Skeletal muscle tissue (tissue), 5 donors: ENCODE results near the gene TMEM181. TPM values are rescaled to one million over a fixed set of nuclear protein-coding genes. Genes with fewer than 3 reads are reported as not detected.
"Not testable (repeated sequence)": the region's sequence is repeated elsewhere in the genome, so short reads cannot be mapped to it uniquely, and the experiment has no call there.

Experiments used
- H3K27ac ChIP-seq: one replicate; pipeline ENCODE4 v1.7.0; 2013; ENCODE audit warnings: mild to moderate bottlenecking, low read depth, low read length, inconsistent platforms
- H3K27me3 ChIP-seq, 3 donors: one replicate each; pipeline ENCODE4 v1.7.0; 2013; ENCODE audit warnings: low read length in 3 of 3; ENCODE audit not compliant: control insufficient read depth in 3 of 3, insufficient read depth in 3 of 3
- H3K36me3 ChIP-seq, 3 donors: one replicate each; pipeline ENCODE4 v1.7.0; 2013; ENCODE audit warnings: low read length in 3 of 3; ENCODE audit not compliant: control insufficient read depth in 3 of 3, insufficient read depth in 3 of 3
- H3K4me1 ChIP-seq, 3 donors: one replicate each; pipeline ENCODE4 v1.7.0; 2013; ENCODE audit warnings: low read length in 3 of 3, mild to moderate bottlenecking in 3 of 3; ENCODE audit not compliant: control insufficient read depth in 3 of 3, insufficient read depth in 3 of 3
- H3K4me3 ChIP-seq, 3 donors: one replicate each; pipeline ENCODE4 v1.7.0; 2013; ENCODE audit warnings: low read length in 3 of 3
- H3K9ac ChIP-seq, 3 donors: one replicate each; pipeline ENCODE4 v1.7.0; 2013; ENCODE audit warnings: low read length in 3 of 3, mild to moderate bottlenecking in 3 of 3, moderate library complexity in 2 of 3, low read depth in 1 of 3
- H3K9me3 ChIP-seq, 3 donors: one replicate each; pipeline ENCODE4 v1.7.0; 2013; ENCODE audit warnings: low read length in 3 of 3; ENCODE audit not compliant: control insufficient read depth in 3 of 3
- small RNA-seq: library from RNA; depleted of rRNA; stranded (forward); fragments of <200 nt; gene quantifications from one replicate; pipeline ENCODE3, GENCODE V24; 2014
- total RNA-seq: library from RNA; depleted of rRNA; stranded (reverse); fragments of >200 nt; gene quantifications from one replicate; pipeline ENCODE4 v1.2.3, GENCODE V29; 2014
- donor health status: Osteomylitis.

The TMEM181 gene
- total RNA-seq, 1 donor from 2014 or later = 17.2 TPM

GRCh38 chr6:158677094-158677493 is 117.2 kb downstream of the TMEM181 start:
- not testable (repeated sequence) for H3K27ac ChIP-seq, H3K36me3 ChIP-seq, H3K9me3 ChIP-seq, H3K9ac ChIP-seq, H3K4me3 ChIP-seq, H3K4me1 ChIP-seq, H3K27me3 ChIP-seq

GRCh38 chr6:158677906-158678578 is 118.2 kb downstream of the TMEM181 start:
- Histone ChIP-seq H3K4me3 (no peak overlapping the region), H3K36me3 (peaks cover 0 to 2% (median 0%) of the 10 kb centered on the region in 3 donors), H3K9me3 (no peaks in the 10 kb centered on the region), H3K9ac (no peak overlapping the region), H3K27ac (no peak overlapping the region), H3K4me1 (no peaks in the 10 kb centered on the region), H3K27me3 (no peaks in the 10 kb centered on the region)

- no peak overlapping the region for H3K27ac ChIP-seq
- H3K4me3 ChIP-seq = no peak overlapping the region
- no peak overlapping the region for H3K9ac ChIP-seq
- H3K4me1 ChIP-seq = peaks cover 3% of the 10 kb centered on the region in 3 donors
- H3K9me3 ChIP-seq = no peaks in the 10 kb centered on the region
- H3K36me3 ChIP-seq = peaks cover 0 to 3% (median 0%) of the 10 kb centered on the region in 3 donors
- H3K27me3 ChIP-seq = no peaks in the 10 kb centered on the region
These were observed 120.1 kb downstream of the TMEM181 start for GRCh38 chr6:158680015-158680414.

- H3K9ac ChIP-seq = no peak overlapping the region
- H3K9me3 ChIP-seq = no peaks in the 10 kb centered on the region
- H3K27ac ChIP-seq = no peak overlapping the region
- H3K4me3 ChIP-seq = no peak overlapping the region
- H3K36me3 ChIP-seq = peaks cover 0 to 3% (median 0%) of the 10 kb centered on the region in 3 donors
- H3K4me1 ChIP-seq = peaks cover 3 to 4% (median 3%) of the 10 kb centered on the region in 3 donors
- no peaks in the 10 kb centered on the region for H3K27me3 ChIP-seq
These were observed 120.6 kb downstream of the TMEM181 start for GRCh38 chr6:158680481-158680880.

GRCh38 chr6:158684311-158684710 is 124.4 kb downstream of the TMEM181 start:
- Histone ChIP-seq H3K27me3 (no peaks in the 10 kb centered on the region), H3K9me3 (no peaks in the 10 kb centered on the region), H3K4me3 (no peak overlapping the region), H3K4me1 (peaks cover 3 to 4% (median 3%) of the 10 kb centered on the region in 3 donors), H3K36me3 (peaks cover 0 to 5% (median 0%) of the 10 kb centered on the region in 3 donors), H3K9ac (no peak overlapping the region), H3K27ac (no peak overlapping the region)

- peaks cover 3 to 4% (median 3%) of the 10 kb centered on the region in 3 donors for H3K4me1 ChIP-seq
- no peak overlapping the region for H3K4me3 ChIP-seq
- H3K9me3 ChIP-seq = no peaks in the 10 kb centered on the region
- peaks cover 0 to 5% (median 0%) of the 10 kb centered on the region in 3 donors for H3K36me3 ChIP-seq
- no peaks in the 10 kb centered on the region for H3K27me3 ChIP-seq
- H3K27ac ChIP-seq = no peak overlapping the region
- peak overlapping the region in 1 of 3 donors; percentile 3 for H3K9ac ChIP-seq
These were observed 124.9 kb downstream of the TMEM181 start for GRCh38 chr6:158684745-158685324.

Small RNAs within 50 kb of the gene (small RNA-seq; reads per million reads assigned to genes)
- not detected for gene MIR7161

Other genes starting within 250 kb of the TMEM181 start
- 634 TPM for gene TULP4, start 247.6 kb upstream of the TMEM181 start, total RNA-seq
- gene DYNLT1, start 84.7 kb downstream of the TMEM181 start, total RNA-seq = 32.4 TPM
- 5.7 TPM for gene SYTL3, start 90.0 kb downstream of the TMEM181 start, total RNA-seq